ENCODE data around the gene SLC25A53.
"Not testable (repeated sequence)": the region's sequence is repeated elsewhere in the genome, so short reads cannot be mapped to it uniquely, and the experiment has no call there.

Gene SLC25A53

DNA sequence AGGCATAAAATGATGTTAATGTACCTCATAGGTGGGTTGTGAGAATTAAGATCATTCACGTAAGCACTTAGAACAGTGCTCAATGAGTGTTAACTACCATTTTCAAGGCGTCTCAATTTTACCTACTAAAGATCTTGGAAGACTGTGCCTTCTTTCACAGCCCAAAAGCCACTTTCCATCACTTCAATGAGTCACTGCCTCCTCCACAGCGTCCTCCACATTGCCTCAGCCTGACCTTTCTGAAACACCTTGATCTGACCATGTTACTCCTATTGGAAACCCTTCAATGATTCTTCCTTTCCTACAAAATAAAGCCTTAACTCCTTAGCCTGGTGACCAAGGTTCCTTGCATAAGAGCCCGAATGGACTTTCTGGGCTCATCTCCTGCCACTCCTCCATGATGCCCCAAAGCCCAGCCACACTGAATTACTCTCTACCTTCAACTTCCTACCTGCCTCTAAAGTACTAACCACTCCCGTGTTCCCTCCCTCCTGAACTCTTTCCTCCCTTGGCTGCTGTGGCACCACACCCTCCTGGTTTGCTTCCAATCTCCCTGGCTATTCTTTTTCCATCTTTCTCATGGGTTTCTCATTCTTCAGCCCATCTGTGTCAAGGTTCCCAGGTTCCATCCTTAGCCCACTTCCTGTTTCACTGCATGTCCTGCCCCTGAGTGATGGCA lies 22.1 kb downstream of the SLC25A53 start:
- in situ Hi-C loops (cut with MboI; ENCODE audit: low sequenced_read_pairs) = no loop called here

DNA sequence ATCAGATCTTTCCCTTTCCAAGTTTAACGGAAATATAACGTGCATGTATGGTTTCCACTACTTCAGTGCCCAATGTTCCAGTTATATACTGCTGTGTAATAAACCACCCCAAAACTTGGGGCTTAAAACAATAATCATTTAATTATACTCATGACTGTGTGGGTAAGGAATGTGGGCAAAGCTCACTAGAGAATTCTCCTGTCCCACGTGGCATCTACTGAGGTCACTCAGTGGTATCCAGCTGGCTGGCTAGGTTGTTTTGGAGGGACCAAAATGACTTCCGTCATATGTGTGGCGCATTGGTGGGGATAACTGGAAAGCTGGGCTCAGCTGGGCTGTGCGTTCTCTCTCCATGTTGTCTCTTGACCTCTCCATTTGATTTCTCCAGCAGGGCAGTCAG lies 26.0 kb downstream of the SLC25A53 start:
- in situ Hi-C loops (cut with MboI; ENCODE audit: low sequenced_read_pairs) = no loop called here

DNA sequence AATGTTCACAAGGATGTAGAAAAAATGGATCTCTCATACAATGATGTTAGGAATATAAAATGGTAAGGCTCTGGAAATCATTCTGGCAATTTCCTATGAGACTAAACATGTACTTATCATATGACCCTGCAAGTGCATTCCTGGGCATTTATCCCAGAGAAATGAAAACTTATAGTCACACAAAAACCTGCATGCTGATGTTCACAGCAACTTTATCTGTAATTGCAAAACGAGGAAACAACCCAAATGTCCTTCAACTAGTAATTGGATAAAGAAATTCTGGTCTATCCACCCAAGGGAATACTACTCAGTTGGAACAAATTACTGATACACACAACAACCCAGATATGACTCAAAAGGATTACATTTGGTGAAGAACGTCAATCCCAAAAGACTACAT lies 30.0 kb downstream of the SLC25A53 start:
- in situ Hi-C loops (cut with MboI; ENCODE audit: low sequenced_read_pairs) = no loop called here

DNA sequence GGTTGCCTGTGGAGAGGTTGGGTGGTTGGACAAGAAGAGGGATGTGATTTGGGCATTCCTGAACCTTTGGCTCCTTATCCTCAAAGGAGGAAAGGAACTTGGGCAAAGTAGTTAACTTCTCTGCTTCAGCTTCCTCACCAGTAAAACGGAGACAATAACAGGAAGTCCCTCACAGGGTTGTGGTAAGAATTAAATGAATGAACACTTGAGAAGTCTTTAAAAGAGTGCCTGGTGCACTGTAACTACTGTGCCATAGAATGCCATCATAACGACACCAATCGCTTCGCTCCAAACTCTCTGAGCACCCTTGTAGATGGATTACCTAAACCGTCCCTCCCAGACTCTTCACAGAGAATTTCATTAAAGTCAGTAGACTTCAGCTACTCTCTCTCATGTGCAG lies 34.0 kb downstream of the SLC25A53 start:
- in situ Hi-C loops (cut with MboI; ENCODE audit: low sequenced_read_pairs) = no loop called here

DNA sequence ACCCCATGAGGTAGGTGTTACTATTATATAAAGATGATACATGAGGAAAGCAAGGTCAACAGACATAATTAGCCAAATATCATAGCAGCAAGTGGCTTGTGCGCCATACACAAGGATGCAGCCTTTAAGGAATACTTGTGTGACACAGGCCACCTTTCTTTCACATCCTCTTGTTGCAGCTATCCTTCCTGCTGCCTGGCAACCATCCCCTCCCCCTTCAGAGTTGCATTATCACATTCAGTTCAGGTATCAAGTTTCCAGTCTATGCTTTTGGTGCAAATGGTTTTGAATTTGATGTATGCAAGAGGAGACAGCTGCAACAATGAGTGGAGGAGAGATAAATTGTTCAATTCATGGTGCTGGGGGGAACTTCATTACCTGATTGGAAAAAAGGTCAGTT lies 38.0 kb downstream of the SLC25A53 start:
- in situ Hi-C loops (cut with MboI; ENCODE audit: low sequenced_read_pairs) = no loop called here

DNA sequence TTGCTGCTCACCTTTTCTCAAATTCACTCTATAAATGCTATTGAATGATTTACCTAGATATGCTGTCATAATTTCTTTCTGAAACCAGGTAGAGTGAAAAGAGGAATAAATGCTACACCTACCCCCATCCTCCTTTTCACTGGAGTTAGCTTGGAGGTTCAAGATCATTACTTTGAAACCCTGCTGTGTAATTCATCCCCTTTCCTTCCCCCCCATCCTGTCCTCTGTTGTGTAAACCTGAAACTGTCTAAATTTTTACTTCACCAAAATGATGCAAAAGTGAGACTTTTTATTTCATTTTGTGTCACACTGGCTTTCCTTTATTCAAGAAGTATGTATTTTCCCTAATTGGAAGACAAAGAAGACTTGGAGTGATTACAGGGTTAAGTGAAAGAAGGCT lies 39.0 kb downstream of the SLC25A53 start:
- in situ Hi-C loops (cut with MboI; ENCODE audit: low sequenced_read_pairs) = no loop called here

DNA sequence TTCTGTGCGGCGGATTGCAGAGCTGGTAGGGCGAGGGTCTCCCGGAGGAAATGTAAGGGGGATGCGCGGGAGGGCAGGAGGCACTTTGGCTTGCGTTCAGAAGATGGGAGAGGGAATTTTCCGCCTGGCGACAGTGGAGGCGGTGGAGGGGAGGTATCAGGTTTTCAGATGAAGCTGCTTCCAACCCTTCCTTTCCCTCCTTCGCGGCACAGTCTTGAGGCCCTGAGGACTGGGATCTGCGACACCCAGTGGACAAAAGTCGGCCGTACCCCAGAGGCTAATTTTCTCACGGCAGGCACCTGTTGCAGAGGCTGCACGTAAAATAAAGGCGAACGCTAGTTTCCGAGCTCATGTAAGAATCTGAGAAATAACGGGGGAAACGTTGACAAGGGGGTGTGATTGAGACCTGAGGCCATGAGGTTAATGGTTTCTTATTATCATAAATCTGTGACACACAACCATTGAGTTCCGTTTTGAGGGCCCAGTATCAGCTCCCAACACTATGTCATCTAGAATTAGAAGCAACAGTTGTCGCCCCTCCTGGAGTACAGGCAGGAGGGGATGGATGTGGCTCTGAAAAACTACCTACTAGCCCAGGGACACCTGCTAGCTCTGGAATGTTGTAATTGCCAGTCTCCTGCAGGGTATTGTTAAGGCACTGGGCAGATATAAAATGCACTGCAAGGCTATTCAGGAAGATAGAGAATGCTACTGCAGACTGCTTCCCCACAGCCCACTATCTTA lies 43.4 kb downstream of the SLC25A53 start:
- in situ Hi-C loops (cut with MboI; ENCODE audit: low sequenced_read_pairs) = no loop called here

DNA sequence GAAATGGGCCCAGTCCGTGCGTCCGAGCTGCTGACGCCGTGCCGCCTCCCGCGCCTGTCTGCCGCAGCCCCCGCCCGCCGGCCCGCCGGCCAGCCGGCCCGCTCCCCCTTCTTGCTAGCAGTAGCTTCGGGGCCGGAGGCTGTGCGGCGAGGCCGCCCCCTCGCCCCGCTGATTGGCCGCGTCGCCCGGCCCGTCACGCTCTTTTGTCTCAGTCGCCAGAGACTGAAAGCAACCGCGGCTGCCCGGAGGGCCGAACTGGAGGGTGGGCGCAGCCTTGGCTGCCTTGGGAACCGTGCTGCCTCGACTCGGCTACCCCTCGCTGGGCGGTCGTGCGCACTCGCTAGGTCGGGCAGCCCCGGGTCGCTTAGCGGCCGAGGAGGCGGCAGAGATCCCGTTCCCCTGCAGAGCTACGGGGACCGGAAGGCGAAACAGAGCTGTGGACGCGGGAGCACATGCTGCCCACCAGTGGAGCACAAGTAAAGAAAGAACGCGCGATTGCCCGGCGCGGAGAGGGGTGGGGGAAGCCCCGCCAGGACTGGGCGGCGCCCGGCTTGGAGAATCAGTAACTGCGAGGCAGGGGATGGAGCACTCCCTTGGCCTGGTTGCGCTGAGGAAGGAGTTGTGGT lies 44.4 kb downstream of the SLC25A53 start, which contains the start of gene ZCCHC18:
Gene ZCCHC18 (plus strand): TSS at position 198 of the 626 bp plus-strand sequence. CDS start 1,589 bp downstream, outside the sequence.
- in situ Hi-C loops (cut with MboI; ENCODE audit: low sequenced_read_pairs) = no loop called here

DNA sequence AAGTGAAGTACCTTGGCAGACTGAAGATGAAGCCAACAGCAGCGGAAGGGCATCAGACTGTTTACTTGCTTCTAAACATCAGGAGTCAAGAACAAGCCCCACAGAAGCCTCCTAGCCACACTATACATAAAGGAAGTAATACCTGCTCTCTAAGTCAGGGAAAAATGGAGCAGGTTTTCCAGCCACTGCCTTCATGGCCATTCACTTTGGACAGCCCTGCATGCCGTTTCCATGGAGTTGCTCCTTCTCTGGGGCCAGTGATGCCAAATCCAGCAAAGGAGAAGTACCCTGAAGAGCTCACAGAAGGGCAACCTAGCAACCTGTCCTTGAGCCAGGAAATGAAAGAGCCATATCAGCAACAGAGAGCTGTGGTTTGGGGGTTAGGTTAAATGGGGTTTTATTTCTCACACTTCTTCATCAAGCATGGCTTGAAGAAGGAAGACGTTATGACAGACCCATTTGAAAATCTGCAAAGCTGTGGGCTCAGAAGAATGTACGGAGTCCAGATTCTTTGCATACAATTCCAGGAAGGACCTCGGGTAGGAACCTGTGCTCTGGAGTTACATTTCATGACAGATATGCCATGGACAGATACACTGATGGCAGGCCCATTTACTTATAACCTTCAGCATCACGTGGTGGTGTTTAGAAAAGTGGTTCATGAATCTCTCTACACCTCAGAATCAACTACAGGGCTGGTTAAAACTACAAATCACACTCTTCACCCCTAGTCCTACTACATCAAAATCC lies 46.1 kb downstream of the SLC25A53 start:
- in situ Hi-C loops (cut with MboI; ENCODE audit: low sequenced_read_pairs) = not testable (repeated sequence)

DNA sequence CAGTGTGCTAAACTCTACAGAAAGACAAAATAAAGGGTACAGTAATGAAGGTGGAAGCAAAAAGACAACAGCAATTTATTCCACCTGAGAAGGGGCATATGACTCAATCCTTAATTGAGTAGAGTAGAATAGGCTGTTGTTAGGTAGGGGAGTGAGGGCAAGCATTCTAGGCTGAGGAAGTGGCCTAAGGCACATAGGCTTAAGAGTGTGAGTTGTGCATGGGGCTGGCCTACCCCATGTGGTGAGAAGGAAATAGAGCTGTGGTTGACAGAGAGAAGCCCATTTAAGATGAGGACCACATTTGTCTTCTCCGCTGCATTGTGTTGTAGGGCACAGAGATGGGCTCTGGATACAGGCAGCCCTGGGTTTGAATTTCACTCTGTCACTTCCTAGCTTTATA lies 47.9 kb downstream of the SLC25A53 start:
- in situ Hi-C loops (cut with MboI; ENCODE audit: low sequenced_read_pairs) = no loop called here

DNA sequence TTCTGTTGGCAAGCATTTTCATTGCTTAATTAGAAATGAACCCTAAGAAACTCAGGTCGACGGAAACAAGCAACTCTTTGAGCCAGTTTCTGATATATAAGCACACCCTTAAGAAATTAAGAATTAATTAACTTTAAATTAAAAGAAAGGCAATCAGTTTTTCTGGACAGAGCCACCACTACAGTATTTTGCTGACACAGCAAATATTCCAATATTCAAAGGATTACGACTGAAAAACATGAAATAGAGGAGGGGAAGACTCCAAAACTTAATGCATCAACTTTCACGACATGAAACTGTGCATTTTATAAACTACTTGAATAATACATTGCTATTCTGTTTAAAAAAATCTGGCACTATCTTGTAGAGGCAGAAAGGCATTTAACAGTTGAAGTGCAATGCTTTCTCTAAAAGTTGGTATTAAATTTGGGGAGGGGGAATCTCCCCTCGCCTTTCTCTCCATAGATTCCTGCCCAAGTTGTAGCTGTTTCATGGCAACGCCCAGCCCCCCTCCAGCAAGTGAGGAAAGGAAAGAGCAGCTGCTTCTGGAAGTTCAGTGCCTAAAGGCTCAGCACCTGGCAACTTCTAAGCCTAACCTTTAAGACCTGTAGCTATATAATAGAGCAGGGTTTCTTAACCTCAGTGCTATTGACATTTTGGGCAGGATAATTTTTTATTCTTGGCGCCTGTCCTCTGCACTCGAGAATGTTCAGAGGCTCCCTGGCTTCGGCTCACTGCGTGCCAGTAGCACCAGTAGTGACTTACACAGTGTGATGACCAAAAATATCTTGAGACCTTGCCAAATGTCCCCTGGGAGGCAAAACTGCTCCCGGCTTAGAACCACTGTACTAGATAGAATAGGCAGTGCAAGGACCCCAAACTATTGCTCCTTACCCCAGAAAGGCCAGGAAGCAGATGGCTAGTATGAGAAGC lies 51.2 kb downstream of the SLC25A53 start:
- in situ Hi-C loops (cut with MboI; ENCODE audit: low sequenced_read_pairs) = no loop called here

DNA sequence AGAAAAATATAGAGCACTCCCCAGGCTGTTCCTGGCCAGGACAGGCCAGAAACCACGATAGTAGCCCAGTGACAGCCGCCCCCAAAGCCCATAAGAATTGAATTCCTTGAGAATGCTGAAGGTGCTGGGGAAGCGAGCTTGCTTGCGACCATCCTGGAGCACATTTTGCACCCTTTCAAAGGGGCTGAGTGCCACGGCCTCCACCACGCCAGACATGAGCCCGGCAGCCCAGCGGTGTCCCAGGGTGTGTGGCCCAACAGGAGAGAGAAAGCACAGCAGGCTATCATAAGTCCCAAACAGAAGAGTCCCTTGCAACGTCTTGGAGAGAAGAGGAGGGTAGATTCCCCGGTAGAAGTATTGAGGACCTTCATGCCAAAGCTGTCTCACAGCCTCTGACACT lies 52.1 kb downstream of the SLC25A53 start:
- in situ Hi-C loops (cut with MboI; ENCODE audit: low sequenced_read_pairs) = no loop called here

DNA sequence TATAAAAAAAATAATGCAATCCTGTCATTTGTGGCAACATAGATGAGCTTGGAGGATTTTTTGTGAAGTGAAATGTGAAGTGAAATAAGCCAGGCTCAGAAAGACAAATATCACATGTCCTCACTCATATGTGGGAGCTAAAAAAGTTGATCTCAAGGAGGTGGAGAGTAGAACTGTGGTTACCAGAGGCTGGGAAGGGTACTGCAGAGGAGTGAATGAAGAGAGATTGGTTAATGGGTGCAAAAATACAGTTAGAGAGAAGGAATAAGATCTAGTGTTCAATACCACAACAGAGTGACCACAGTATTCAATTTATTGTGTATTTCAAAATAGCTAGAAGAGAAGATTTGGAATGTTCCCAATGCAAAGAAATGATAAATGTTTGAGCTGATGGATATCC lies 57.9 kb downstream of the SLC25A53 start:
- in situ Hi-C loops (cut with MboI; ENCODE audit: low sequenced_read_pairs) = no loop called here

DNA sequence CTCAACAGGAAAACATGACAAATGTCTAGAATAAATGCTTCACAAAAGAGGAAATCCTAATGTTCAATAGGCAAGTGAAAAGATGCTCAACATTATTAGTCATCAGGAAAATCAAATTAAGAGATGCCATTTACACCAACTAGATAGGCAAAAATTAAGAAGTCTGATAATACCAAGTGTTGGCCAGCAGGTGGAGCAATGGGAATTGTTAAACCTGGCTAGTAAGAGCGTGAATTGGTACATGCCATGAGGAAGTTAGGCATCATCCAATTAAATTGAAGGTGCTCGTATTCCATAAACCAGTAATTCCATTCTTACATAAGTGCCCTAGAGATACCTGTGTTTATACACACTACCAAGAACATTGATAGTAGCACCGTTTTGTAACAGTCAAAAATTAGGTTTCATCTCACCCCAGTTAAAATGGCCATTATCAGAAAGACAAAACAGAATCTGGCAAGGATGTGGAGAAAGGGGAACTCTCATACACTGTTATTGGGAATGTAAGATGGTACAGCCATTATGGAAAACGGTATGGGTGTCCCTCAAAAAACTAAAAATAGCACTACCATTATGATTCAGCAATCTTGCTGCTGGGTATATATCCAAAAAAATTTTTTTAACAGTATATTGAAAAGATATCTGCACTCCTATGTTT lies 58.5 kb downstream of the SLC25A53 start:
- in situ Hi-C loops (cut with MboI; ENCODE audit: low sequenced_read_pairs) = no loop called here

DNA sequence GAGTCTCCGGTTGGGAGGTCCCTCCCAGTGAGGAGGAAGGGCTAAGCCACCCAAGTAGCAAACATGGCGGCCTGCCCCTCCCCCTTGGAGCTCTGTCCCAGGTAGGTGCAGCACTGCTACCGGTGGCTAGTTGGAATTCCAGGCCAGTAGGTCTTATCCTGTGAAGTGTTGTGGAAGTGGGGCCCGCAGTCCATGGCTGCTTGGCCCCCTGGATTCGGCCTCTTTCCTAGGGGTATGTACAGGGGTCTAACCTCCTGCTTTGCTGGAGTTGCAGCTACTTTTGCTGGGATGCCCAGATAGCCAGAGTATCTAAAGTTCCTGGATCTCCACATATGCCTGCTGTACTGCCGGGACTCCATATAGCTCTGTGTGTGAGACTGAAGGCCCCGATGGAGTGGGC lies 70.9 kb downstream of the SLC25A53 start:
- in situ Hi-C loops (cut with MboI; ENCODE audit: low sequenced_read_pairs) = no loop called here

DNA sequence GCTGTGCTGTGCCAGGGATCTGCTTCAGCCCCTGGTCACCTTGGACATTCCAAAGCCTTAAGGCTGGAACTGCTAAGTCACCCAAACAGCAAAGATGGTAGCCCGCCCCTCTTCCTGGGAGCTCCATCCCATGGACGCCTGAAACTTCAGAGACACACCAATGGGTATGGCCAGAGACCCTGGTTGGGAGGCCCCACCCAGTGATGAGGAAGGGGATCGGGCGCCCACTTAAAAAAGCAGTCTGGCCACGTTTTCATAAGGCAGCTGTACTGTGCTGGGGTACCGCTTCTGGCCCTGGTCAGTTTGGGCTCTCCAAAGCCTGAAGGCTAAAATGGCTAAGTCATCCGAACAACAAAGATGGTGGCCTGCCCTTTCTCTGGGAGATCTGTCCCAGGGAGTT lies 71.3 kb downstream of the SLC25A53 start:
- in situ Hi-C loops (cut with MboI; ENCODE audit: low sequenced_read_pairs) = no loop called here

DNA sequence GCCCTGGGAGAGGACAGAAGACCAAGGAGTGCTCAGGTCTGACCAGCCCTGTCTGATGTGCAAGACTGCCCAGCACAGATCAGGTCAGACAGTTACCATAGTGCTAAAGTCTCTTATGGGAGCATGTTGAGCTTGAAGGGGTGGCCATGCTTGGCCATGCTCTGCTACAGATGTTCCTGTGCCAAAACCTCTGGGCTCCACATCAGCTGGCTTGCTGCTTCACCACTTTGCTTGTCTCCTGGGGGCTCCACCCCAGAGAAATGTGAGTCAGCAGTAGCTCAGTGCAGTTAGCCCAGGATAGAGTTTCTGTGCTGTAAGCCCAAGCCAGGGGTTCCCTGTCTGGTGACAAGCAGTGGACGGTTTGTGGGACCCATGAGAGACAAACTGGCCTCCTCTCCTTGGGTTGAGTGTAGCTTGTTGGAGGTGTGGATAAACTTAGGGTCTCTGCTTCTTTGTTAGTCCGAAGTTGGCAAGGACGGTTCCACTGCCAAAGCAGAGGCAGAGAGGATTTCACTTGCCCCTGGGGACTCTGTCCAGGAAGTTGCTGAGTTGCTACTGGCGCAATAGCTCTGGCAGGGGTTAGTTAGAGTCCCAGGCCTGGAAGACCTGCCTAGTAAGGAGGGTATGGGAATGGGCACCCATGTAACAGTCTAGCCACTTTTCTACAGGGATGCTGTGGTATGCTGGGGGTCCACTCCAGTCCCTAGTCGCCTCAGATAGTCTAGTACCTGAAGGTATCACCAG lies 72.1 kb downstream of the SLC25A53 start:
- in situ Hi-C loops (cut with MboI; ENCODE audit: low sequenced_read_pairs) = no loop called here

DNA sequence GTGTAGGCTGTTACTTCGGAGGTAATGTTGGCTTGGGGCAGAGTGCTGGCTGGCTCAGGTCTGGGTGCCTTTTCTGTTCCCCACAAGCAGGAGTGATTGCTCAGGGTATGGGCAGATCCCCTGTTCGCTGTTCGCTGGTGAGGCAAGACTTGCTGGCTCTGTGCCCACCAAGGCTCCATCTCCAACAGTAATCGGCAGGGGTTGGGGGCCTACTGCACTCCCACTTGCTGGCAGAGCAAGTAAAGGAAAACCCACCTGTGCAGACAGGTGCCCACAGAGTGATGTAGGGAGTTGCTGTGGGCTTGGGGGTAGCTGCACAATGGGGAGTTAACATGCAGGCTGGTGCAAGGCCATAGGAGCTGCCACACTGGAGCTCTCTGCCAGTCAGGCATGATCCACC lies 72.7 kb downstream of the SLC25A53 start:
- in situ Hi-C loops (cut with MboI; ENCODE audit: low sequenced_read_pairs) = no loop called here

DNA sequence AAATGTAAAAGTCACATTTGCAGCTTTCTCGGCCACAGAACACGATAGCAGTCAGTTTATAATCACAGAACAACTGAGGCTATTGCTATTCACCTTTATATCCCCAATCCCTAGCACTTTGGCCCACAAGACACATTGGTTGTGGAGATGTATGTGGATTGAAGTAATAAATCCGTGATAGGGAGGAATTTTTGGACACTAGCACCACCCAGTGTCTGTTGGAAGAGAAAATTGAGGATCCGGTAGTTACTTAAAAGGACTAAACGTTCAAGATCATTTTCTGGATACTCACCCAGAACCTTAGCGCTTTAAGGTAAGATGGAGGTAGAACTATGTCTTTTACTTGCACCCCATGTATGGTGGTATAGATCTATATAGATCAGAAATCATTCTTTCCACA lies 79.0 kb downstream of the SLC25A53 start:
- in situ Hi-C loops (cut with MboI; ENCODE audit: low sequenced_read_pairs) = not testable (repeated sequence)
